ENCODE results near the gene SNRPA. TPM values are rescaled to one million over a fixed set of nuclear protein-coding genes. Genes with fewer than 3 reads are reported as not detected.
A peak's percentile ranks its signal among the peaks of the same experiment; 100 is the strongest.

SNRPA gene
- total and polyA plus RNA-seq, 2 of the 13 experiments (the other 11 are each of a cell fraction or from before 2014, with no cell fraction given) = 59.6 to 162 TPM

- TF ChIP-seq ZBTB4 (CRISPR knock-in tag; IDR thresholded peaks at IDR 0.05; ENCODE audit: borderline replicate concordance) (0 out of 2 replicates have a peak, but pooled peaks have one; percentile 32), MAZ (IDR thresholded peaks at IDR 0.05; ENCODE audit: borderline replicate concordance, low read depth, low read length) (no peak), MAZ (CRISPR knock-in tag; IDR thresholded peaks at IDR 0.05; ENCODE audit: low read depth) (peak; percentile 71), SP2 (CRISPR knock-in tag; IDR thresholded peaks at IDR 0.05) (peak; percentile 95), PAXIP1 (CRISPR knock-in tag; conservative IDR thresholded peaks at IDR 0.05) (peak; percentile 34; the same call in 1 of the 2 replicates), REL (CRISPR knock-in tag; conservative IDR thresholded peaks at IDR 0.05) (no peak), ZNF788 (CRISPR knock-in tag; IDR thresholded peaks at IDR 0.05; ENCODE audit: borderline replicate concordance) (peak; percentile 60; the same call in 1 of the 2 replicates), ZNF574 (CRISPR knock-in tag; IDR thresholded peaks at IDR 0.05) (no peak), HNRNPLL (IDR thresholded peaks at IDR 0.05; ENCODE audit: low read depth, low read length, poor library complexity, severe bottlenecking) (peak; percentile 24), PCBP1 (IDR thresholded peaks at IDR 0.05; ENCODE audit: borderline replicate concordance, low read depth, low read length) (0 out of 2 replicates have a peak, but pooled peaks have one; percentile 82), ZNF652 (CRISPR knock-in tag; IDR thresholded peaks at IDR 0.05; ENCODE audit: borderline replicate concordance, low read depth) (peak; percentile 34; the same call in 1 of the 2 replicates), ZNF501 (CRISPR knock-in tag; IDR thresholded peaks at IDR 0.05) (no peak), SNAPC5 (CRISPR knock-in tag; IDR thresholded peaks at IDR 0.05; ENCODE audit: borderline replicate concordance) (no peak), JUN (CRISPR knock-in tag; IDR thresholded peaks at IDR 0.05) (no peak), CENPT (CRISPR knock-in tag; IDR thresholded peaks at IDR 0.05; ENCODE audit: low read depth) (no peak), THAP7 (CRISPR knock-in tag; IDR thresholded peaks at IDR 0.05) (no peak), ZNF546 (CRISPR knock-in tag; conservative IDR thresholded peaks at IDR 0.05) (no peak)
Measured at GRCh38 chr19:40714441-40715299, 36.3 kb upstream of the SNRPA start (continued).

Measured in HepG2 (cell line).